PC-3 (cell line): ENCODE measurements around the gene MFN2. TPM values are rescaled to one million over a fixed set of nuclear protein-coding genes. Genes with fewer than 3 reads are reported as not detected.

Experiments used
- ATAC-seq: fragments of 200-7000 bp; cut with Tn5 transposase; 2 replicates; pipeline ENCODE4 v1.9.1; 2020; ENCODE audit warnings: mild to moderate bottlenecking, moderate library complexity
- BruUV-seq: library from RNA; stranded (reverse); fragments of 400-500 nt; replicated peaks from 2 replicates; lab custom pipeline; 2021; lab: Mats Ljungman, UMichigan
- CTCF ChIA-PET: fragments of 300-600 bp; sonication (Branson Sonifier 250); formaldehyde crosslinking; loops from one replicate; lab custom pipeline; 2022; ENCODE audit warnings: antibody characterized with exemption; lab: Charles Lee
- POLR2A ChIA-PET: fragments of 300-600 bp; sonication (Branson Sonifier 250); formaldehyde crosslinking; loops from one replicate; lab custom pipeline; 2022; ENCODE audit warnings: antibody characterized with exemption; ENCODE audit not compliant: unreplicated experiment; lab: Charles Lee
- DNase-seq: peaks from one replicate; pipeline ENCODE4 v3.0.0-alpha.2; 2015
- H2AFZ ChIP-seq: fragments of 300-600 bp; sonication (generic); 2 replicates; pipeline ENCODE4 v1.6.0; 2016; ENCODE audit warnings: antibody characterized with exemption, low read length
- H3F3A ChIP-seq: fragments of 300-600 bp; sonication (generic); one replicate; pipeline ENCODE4 v1.6.0; 2017; ENCODE audit warnings: antibody characterized with exemption, low read length, control low read depth, mild to moderate bottlenecking; ENCODE audit not compliant: unreplicated experiment
- H3K27ac ChIP-seq: fragments of 300-600 bp; sonication (generic); 2 replicates; pipeline ENCODE4 v1.5.1; 2016; ENCODE audit warnings: mild to moderate bottlenecking, low read length
- H3K27me3 ChIP-seq: fragments of 300-600 bp; sonication (generic); 2 replicates; pipeline ENCODE4 v1.6.1; 2016; ENCODE audit warnings: low read length, mixed read lengths
- H3K36me3 ChIP-seq: fragments of 300-600 bp; sonication (generic); 2 replicates; pipeline ENCODE4 v1.6.1; 2016; ENCODE audit warnings: low read depth, mixed run types, low read length, mixed read lengths
- H3K4me1 ChIP-seq: fragments of 300-600 bp; sonication (generic); 2 replicates; pipeline ENCODE4 v1.5.1; 2016; ENCODE audit warnings: low read length; ENCODE audit not compliant: insufficient read depth
- H3K4me2 ChIP-seq: fragments of 300-600 bp; sonication (generic); 2 replicates; pipeline ENCODE4 v1.6.0; 2016; ENCODE audit warnings: low read length
- H3K4me3 ChIP-seq: fragments of 300-600 bp; sonication (generic); 2 replicates; pipeline ENCODE4 v1.5.1; 2016; ENCODE audit warnings: mild to moderate bottlenecking, low read length, mixed read lengths
- H3K79me2 ChIP-seq: fragments of 300-600 bp; sonication (generic); 2 replicates; pipeline ENCODE4 v1.6.1; 2017; ENCODE audit warnings: low read length, mixed read lengths
- H3K9ac ChIP-seq: fragments of 300-600 bp; sonication (generic); 2 replicates; pipeline ENCODE4 v1.6.0; 2016; ENCODE audit warnings: mild to moderate bottlenecking, low read length
- H3K9me2 ChIP-seq: fragments of 300-600 bp; sonication (generic); replicated peaks from 2 replicates; pipeline ENCODE4 v1.6.1; 2016; ENCODE audit warnings: mixed run types, low read length, mixed read lengths
- H3K9me3 ChIP-seq: fragments of 300-600 bp; sonication (generic); 2 replicates; pipeline ENCODE4 v1.6.1; 2016; ENCODE audit warnings: low read length, mixed read lengths
- H4K20me1 ChIP-seq: fragments of 300-600 bp; sonication (generic); 2 replicates; pipeline ENCODE4 v1.6.1; 2016; ENCODE audit warnings: low read length, mixed read lengths
- CTCF ChIP-seq: fragments of 300-600 bp; sonication (generic); conservative IDR thresholded peaks from 2 replicates; pipeline ENCODE4 v1.5.1; 2017; ENCODE audit warnings: antibody characterized with exemption, low read depth, mild to moderate bottlenecking, low read length
- EZH2 ChIP-seq: fragments of 300-600 bp; sonication (generic); IDR thresholded peaks from one replicate; pipeline ENCODE4 v1.6.1; 2017; ENCODE audit warnings: antibody characterized with exemption, mild to moderate bottlenecking, low read length; ENCODE audit not compliant: unreplicated experiment
- EZH2phosphoT487 ChIP-seq: fragments of 300-600 bp; sonication (generic); IDR thresholded peaks from 2 replicates; pipeline ENCODE4 v1.6.1; 2018; ENCODE audit warnings: mild to moderate bottlenecking, antibody characterized with exemption, low read length, borderline replicate concordance
- intact Hi-C: fragments of 100-400 bp; cut with micrococcal nuclease; formaldehyde crosslinking; loops from 2 replicates; pipeline ENCODE4 v1.9.0; 2023
- total RNA-seq: library from RNA; depleted of rRNA; stranded (reverse); fragments of >200 nt; gene quantifications from 2 replicates; pipeline ENCODE4 v1.2.3, GENCODE V29; 2014

The MFN2 gene
- total RNA-seq, 1 experiment from 2014 or later: 97.8 TPM

GRCh38 chr1:12052997-12053686, 72.9 kb downstream of the MFN2 start:
- H3K27ac ChIP-seq: no peak overlapping the region
- ATAC-seq: no peak
- no peak overlapping the region for H3K4me2 ChIP-seq
- no peaks in the 10 kb centered on the region for H3K9me3 ChIP-seq
- no TSS peak for BruUV-seq
- H3K9me2 ChIP-seq: no peaks in the 10 kb centered on the region
- H3K36me3 ChIP-seq: no peaks in the 10 kb centered on the region
- ChIA-PET POLR2A (no interaction called here), CTCF (no interaction called here)
- intact Hi-C loops: no loop called here
- DNase-seq: no peak
- H3K4me3 ChIP-seq: no peak overlapping the region
- H3K9ac ChIP-seq: no peak overlapping the region
- no peaks in the 10 kb centered on the region for H4K20me1 ChIP-seq
- no peaks in the 10 kb centered on the region for H3F3A ChIP-seq
- TF ChIP-seq CTCF (no peak), EZH2 (no peak), EZH2phosphoT487 (no peak)
- peaks cover 14% of the 10 kb centered on the region for H3K4me1 ChIP-seq
- no peaks in the 10 kb centered on the region for H3K27me3 ChIP-seq
- H2AFZ ChIP-seq: no peak overlapping the region
- no peaks in the 10 kb centered on the region for H3K79me2 ChIP-seq

- no peaks in the 10 kb centered on the region for H4K20me1 ChIP-seq
Measured at GRCh38 chr1:12053752-12054548, 73.7 kb downstream of the MFN2 start.

More at GRCh38 chr1:12053752-12054548, 73.7 kb downstream of the MFN2 start:
- no peaks in the 10 kb centered on the region for H3K27me3 ChIP-seq
- H3K4me2 ChIP-seq: no peak overlapping the region
- no peaks in the 10 kb centered on the region for H3F3A ChIP-seq
- H3K79me2 ChIP-seq: no peaks in the 10 kb centered on the region
- H3K4me1 ChIP-seq: peaks cover 14% of the 10 kb centered on the region
- DNase-seq (no peak), ATAC-seq (no peak)
- H3K9me3 ChIP-seq: no peaks in the 10 kb centered on the region
- H3K4me3 ChIP-seq: no peak overlapping the region
- ChIA-PET POLR2A (no interaction called here), CTCF (no interaction called here)
- H3K9me2 ChIP-seq: no peaks in the 10 kb centered on the region
- TF ChIP-seq EZH2phosphoT487: no peak
- TF ChIP-seq EZH2: no peak
- TF ChIP-seq CTCF: no peak
- BruUV-seq: no TSS peak
- no peak overlapping the region for H2AFZ ChIP-seq
- no peak overlapping the region for H3K27ac ChIP-seq
- no peak overlapping the region for H3K9ac ChIP-seq
- H3K36me3 ChIP-seq: no peaks in the 10 kb centered on the region
- intact Hi-C loops: no loop called here
